Measurements from ENCODE around the gene TENM3.

- no peak for TF ChIP-seq EZH2phosphoT487 (IDR thresholded peaks at IDR 0.05; ENCODE audit: low read depth)
- TF ChIP-seq CTCF (IDR thresholded peaks at IDR 0.05; ENCODE audit: low read depth, low read length), result no peak
Measured at GRCh38 chr4:182297659-182298058, 54.5 kb downstream of the TENM3 start.
